Esophagus (tissue), 2 donors: ENCODE measurements around the gene EIF3A. TPM values are rescaled to one million over a fixed set of nuclear protein-coding genes. Genes with fewer than 3 reads are reported as not detected.

ENCODE experiments used
- H3K27ac ChIP-seq, 2 donors: one replicate each; pipeline ENCODE4 v1.5.1; 2013; ENCODE audit warnings: low read depth in 2 of 2, mild to moderate bottlenecking in 2 of 2, inconsistent platforms in 1 of 2, low read length in 1 of 2, moderate library complexity in 1 of 2
- H3K27me3 ChIP-seq, 2 donors: one replicate each; pipeline ENCODE4 v1.6.1; 2013; ENCODE audit warnings: low read length in 2 of 2, control low read depth in 1 of 2, mild to moderate bottlenecking in 1 of 2; ENCODE audit not compliant: insufficient read depth in 2 of 2, control insufficient read depth in 1 of 2
- H3K36me3 ChIP-seq, 2 donors: one replicate each; pipeline ENCODE4 v1.6.1; 2013; ENCODE audit warnings: low read length in 1 of 2; ENCODE audit not compliant: control insufficient read depth in 2 of 2, insufficient read depth in 2 of 2
- H3K4me1 ChIP-seq, 2 donors: one replicate each; pipeline ENCODE4 v1.6.1; 2013; ENCODE audit warnings: low read length in 1 of 2; ENCODE audit not compliant: control insufficient read depth in 2 of 2, insufficient read depth in 2 of 2
- H3K4me3 ChIP-seq, 2 donors: one replicate each; pipeline ENCODE4 v1.5.1; 2013; ENCODE audit warnings: low read length in 2 of 2, mild to moderate bottlenecking in 2 of 2, low read depth in 1 of 2, moderate library complexity in 1 of 2
- H3K9me3 ChIP-seq, 2 donors: one replicate each; pipeline ENCODE4 v1.6.1; 2013; ENCODE audit warnings: mild to moderate bottlenecking in 2 of 2, low read depth in 1 of 2, low read length in 1 of 2, moderate library complexity in 1 of 2; ENCODE audit not compliant: control insufficient read depth in 2 of 2, insufficient read depth in 1 of 2
- WGBS, 2 donors: extraction: QIAGEN DNeasy Blood & Tissue Kit; methylation state at CpG; one replicate each; pipeline ENCODE4 v1.1.7; 2013; 5-methylcytosine and 5-hydroxymethylcytosine counted together
- polyA plus RNA-seq, 2 donors: library from polyadenylated mRNA; stranded (reverse); fragments of 200-250 nt; gene quantifications; one replicate each; pipeline ENCODE4 v1.2.3, GENCODE V29; 2013
- donor health status: healthy with polysubstance abuse.
- donor health status: Bipolar disorder and iron deficiency.

Gene EIF3A
- polyA plus RNA-seq, 2 donors = 32.3 to 51.0 TPM

GRCh38 chr10:119058010-119058409 is 22.6 kb downstream of the EIF3A start:
- no peaks in the 10 kb centered on the region for H3K4me1 ChIP-seq
- H3K9me3 ChIP-seq = no peaks in the 10 kb centered on the region
- WGBS, 2 donors = 91 to 92% methylated on average over 11 of the region's 11 CpGs
- no peak overlapping the region for H3K27ac ChIP-seq
- H3K4me3 ChIP-seq = no peak overlapping the region
- H3K36me3 ChIP-seq = peaks cover 20 to 21% of the 10 kb centered on the region in 2 donors
- H3K27me3 ChIP-seq = no peaks in the 10 kb centered on the region

GRCh38 chr10:119055472-119055871 is 25.1 kb downstream of the EIF3A start:
- peaks cover 21% of the 10 kb centered on the region in 2 donors for H3K36me3 ChIP-seq
- WGBS, 2 donors = 84 to 92% methylated on average over 1 of the region's 1 CpG

GRCh38 chr10:119051775-119052174 is 28.8 kb downstream of the EIF3A start:
- H3K27ac ChIP-seq = no peak overlapping the region
- H3K27me3 ChIP-seq = no peaks in the 10 kb centered on the region
- peaks cover 16 to 20% of the 10 kb centered on the region in 2 donors for H3K36me3 ChIP-seq
- H3K9me3 ChIP-seq = no peaks in the 10 kb centered on the region
- WGBS, 2 donors = 77 to 88% methylated on average over 3 of the region's 3 CpGs
- H3K4me1 ChIP-seq = no peaks in the 10 kb centered on the region
- no peak overlapping the region for H3K4me3 ChIP-seq

More at GRCh38 chr10:119055472-119055871, 25.1 kb downstream of the EIF3A start:
- H3K9me3 ChIP-seq = no peaks in the 10 kb centered on the region
- H3K27ac ChIP-seq = no peak overlapping the region
- no peaks in the 10 kb centered on the region for H3K4me1 ChIP-seq
- no peaks in the 10 kb centered on the region for H3K27me3 ChIP-seq
- no peak overlapping the region for H3K4me3 ChIP-seq

- Histone ChIP-seq H3K27ac (no peak overlapping the region), H3K27me3 (no peaks in the 10 kb centered on the region), H3K4me1 (no peaks in the 10 kb centered on the region), H3K36me3 (peaks cover 14 to 17% of the 10 kb centered on the region in 2 donors), H3K9me3 (no peaks in the 10 kb centered on the region), H3K4me3 (no peak overlapping the region)
- WGBS, 2 donors = 96 to 97% methylated on average over 14 of the region's 14 CpGs
Measured at GRCh38 chr10:119049777-119050176, 30.8 kb downstream of the EIF3A start.

- no peaks in the 10 kb centered on the region for H3K9me3 ChIP-seq
- WGBS, 2 donors = 93 to 96% methylated on average over 5 of the region's 5 CpGs
- H3K36me3 ChIP-seq = peaks cover 14 to 17% of the 10 kb centered on the region in 2 donors
- no peaks in the 10 kb centered on the region for H3K27me3 ChIP-seq
- H3K4me3 ChIP-seq = no peak overlapping the region
- no peak overlapping the region for H3K27ac ChIP-seq
- no peaks in the 10 kb centered on the region for H3K4me1 ChIP-seq
Measured at GRCh38 chr10:119049361-119049760, 31.3 kb downstream of the EIF3A start.

GRCh38 chr10:119045561-119045960 is 35.1 kb downstream of the EIF3A start:
- Histone ChIP-seq H3K4me1 (no peaks in the 10 kb centered on the region), H3K4me3 (no peak overlapping the region), H3K27me3 (no peaks in the 10 kb centered on the region), H3K27ac (no peak overlapping the region), H3K9me3 (no peaks in the 10 kb centered on the region), H3K36me3 (peaks cover 11 to 34% of the 10 kb centered on the region in 2 donors)
- 88 to 90% methylated on average over 7 of the region's 7 CpGs for WGBS, 2 donors

- no peaks in the 10 kb centered on the region for H3K4me1 ChIP-seq
- no peak overlapping the region for H3K4me3 ChIP-seq
- peaks cover 14 to 35% of the 10 kb centered on the region in 2 donors for H3K36me3 ChIP-seq
- H3K9me3 ChIP-seq = no peaks in the 10 kb centered on the region
- no peak overlapping the region for H3K27ac ChIP-seq
- WGBS, 2 donors = 96 to 98% methylated on average over 26 of the region's 26 CpGs
- no peaks in the 10 kb centered on the region for H3K27me3 ChIP-seq
Measured at GRCh38 chr10:119042169-119042568, 38.4 kb downstream of the EIF3A start.

- peaks cover 16 to 38% of the 10 kb centered on the region in 2 donors for H3K36me3 ChIP-seq
Measured at GRCh38 chr10:119041326-119041725, 39.3 kb downstream of the EIF3A start.

GRCh38 chr10:119039161-119039560 is 41.5 kb downstream of the EIF3A start:
- no peaks in the 10 kb centered on the region for H3K27me3 ChIP-seq
- H3K9me3 ChIP-seq = no peaks in the 10 kb centered on the region
- no peak overlapping the region for H3K4me3 ChIP-seq
- H3K36me3 ChIP-seq = peaks cover 16 to 35% of the 10 kb centered on the region in 2 donors
- 69 to 90% methylated on average over 1 of the region's 1 CpG for WGBS, 2 donors
- H3K27ac ChIP-seq = no peak overlapping the region
- no peaks in the 10 kb centered on the region for H3K4me1 ChIP-seq

More at GRCh38 chr10:119041326-119041725, 39.3 kb downstream of the EIF3A start:
- no peak overlapping the region for H3K4me3 ChIP-seq
- H3K9me3 ChIP-seq = no peaks in the 10 kb centered on the region
- no peaks in the 10 kb centered on the region for H3K27me3 ChIP-seq
- no peaks in the 10 kb centered on the region for H3K4me1 ChIP-seq
- 94 to 95% methylated on average over 4 of the region's 4 CpGs for WGBS, 2 donors
- no peak overlapping the region for H3K27ac ChIP-seq

- Histone ChIP-seq H3K4me1 (peaks cover 4% of the 10 kb centered on the region in 2 donors), H3K9me3 (no peaks in the 10 kb centered on the region), H3K4me3 (no peak overlapping the region), H3K27ac (no peak overlapping the region), H3K36me3 (peaks cover 0 to 5% of the 10 kb centered on the region in 2 donors), H3K27me3 (no peaks in the 10 kb centered on the region)
- WGBS, 2 donors = 37 to 56% methylated on average over 7 of the region's 7 CpGs
Measured at GRCh38 chr10:119031496-119032059, 49.0 kb downstream of the EIF3A start.
